Measurements from ENCODE around the gene TRIM2.

DNA sequence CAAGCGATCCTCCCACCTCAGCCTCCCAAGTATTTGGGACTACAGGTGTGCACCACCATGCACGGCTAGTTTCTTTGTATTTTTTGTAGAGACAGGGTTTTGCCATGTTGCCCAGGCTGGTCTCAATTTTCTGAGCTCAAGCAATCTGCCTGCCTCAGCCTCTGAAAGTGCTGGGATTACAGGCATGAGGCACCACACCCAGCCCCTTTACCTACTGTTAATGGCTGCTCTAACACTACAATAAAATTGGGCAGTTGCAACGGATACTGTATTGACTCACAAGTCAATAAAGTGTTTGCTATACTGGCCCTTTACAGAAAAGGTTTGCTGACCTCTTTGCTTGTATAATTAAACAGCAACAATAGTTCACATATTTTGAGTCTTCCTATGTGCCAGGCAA is 41.5 kb downstream of the TRIM2 start:
- TF ChIP-seq POLR2A (IDR thresholded peaks at IDR 0.05): no peak
- TF ChIP-seq, protein P1, sequence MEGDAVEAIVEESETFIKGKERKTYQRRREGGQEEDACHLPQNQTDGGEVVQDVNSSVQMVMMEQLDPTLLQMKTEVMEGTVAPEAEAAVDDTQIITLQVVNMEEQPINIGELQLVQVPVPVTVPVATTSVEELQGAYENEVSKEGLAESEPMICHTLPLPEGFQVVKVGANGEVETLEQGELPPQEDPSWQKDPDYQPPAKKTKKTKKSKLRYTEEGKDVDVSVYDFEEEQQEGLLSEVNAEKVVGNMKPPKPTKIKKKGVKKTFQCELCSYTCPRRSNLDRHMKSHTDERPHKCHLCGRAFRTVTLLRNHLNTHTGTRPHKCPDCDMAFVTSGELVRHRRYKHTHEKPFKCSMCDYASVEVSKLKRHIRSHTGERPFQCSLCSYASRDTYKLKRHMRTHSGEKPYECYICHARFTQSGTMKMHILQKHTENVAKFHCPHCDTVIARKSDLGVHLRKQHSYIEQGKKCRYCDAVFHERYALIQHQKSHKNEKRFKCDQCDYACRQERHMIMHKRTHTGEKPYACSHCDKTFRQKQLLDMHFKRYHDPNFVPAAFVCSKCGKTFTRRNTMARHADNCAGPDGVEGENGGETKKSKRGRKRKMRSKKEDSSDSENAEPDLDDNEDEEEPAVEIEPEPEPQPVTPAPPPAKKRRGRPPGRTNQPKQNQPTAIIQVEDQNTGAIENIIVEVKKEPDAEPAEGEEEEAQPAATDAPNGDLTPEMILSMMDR (IDR thresholded peaks at IDR 0.05): no peak

Data from lower leg skin (tissue), 3 donors.